Sigmoid colon (tissue), 7 donors: ENCODE results near the gene MRC1. TPM values are rescaled to one million over a fixed set of nuclear protein-coding genes. Genes with fewer than 3 reads are reported as not detected.
"Not testable (repeated sequence)": the region's sequence is repeated elsewhere in the genome, so short reads cannot be mapped to it uniquely, and the experiment has no call there.

Source experiments
- DNase-seq: peaks from one replicate; pipeline ENCODE4 v3.0.0-alpha.2; 2019
- H3K27ac ChIP-seq, 4 donors: fragments of 200-600 bp; sonication (generic); one replicate each; pipeline ENCODE4 v1.5.1; 2016 to 2019; ENCODE audit warnings: mild to moderate bottlenecking in 1 of 4
- H3K27me3 ChIP-seq, 3 donors: fragments of 200-600 bp; sonication (generic); one replicate each; pipeline ENCODE4 v1.5.1; 2019; ENCODE audit warnings: mild to moderate bottlenecking in 1 of 3
- H3K36me3 ChIP-seq, 4 donors: fragments of 200-600 bp; sonication (generic); one replicate each; pipeline ENCODE4 v1.5.1; 2016 to 2019
- H3K4me1 ChIP-seq, 4 donors: fragments of 200-600 bp; sonication (generic); one replicate each; pipeline ENCODE4 v1.5.1; 2017 to 2019
- H3K4me3 ChIP-seq, 4 donors: fragments of 200-600 bp; sonication (generic); one replicate each; pipeline ENCODE4 v1.5.1; 2017 to 2019; ENCODE audit warnings: mild to moderate bottlenecking in 2 of 4, moderate library complexity in 1 of 4
- H3K9me3 ChIP-seq, 4 donors: fragments of 200-600 bp in 3 of 4; sonication (generic) in 3 of 4; one replicate each; pipeline versions ENCODE4 v1.5.1 to v1.6.1; 2013 to 2019
- CTCF ChIP-seq, 4 experiments: fragments of 450-650 bp in 3 of 4; fragments of 200-600 bp in 1 of 4; IDR thresholded peaks; one replicate each; pipeline ENCODE4 v1.5.1; 2016 to 2019; ENCODE audit warnings: antibody characterized with exemption in 4 of 4, mild to moderate bottlenecking in 3 of 4, moderate library complexity in 2 of 4
- EP300 ChIP-seq, 4 donors: sonication (generic); formaldehyde crosslinking; IDR thresholded peaks; one replicate each; pipeline ENCODE4 v1.6.1; 2017; ENCODE audit warnings: antibody characterized with exemption in 4 of 4
- POLR2A ChIP-seq, 2 donors: fragments of 450-650 bp; IDR thresholded peaks; one replicate each; pipeline ENCODE4 v1.6.1; 2016; ENCODE audit warnings: antibody characterized with exemption in 2 of 2, mild to moderate bottlenecking in 2 of 2, moderate library complexity in 2 of 2
- POLR2AphosphoS5 ChIP-seq, 4 donors: sonication (generic); formaldehyde crosslinking; IDR thresholded peaks; one replicate each; pipeline ENCODE4 v1.6.1; 2017; ENCODE audit warnings: antibody characterized with exemption in 4 of 4
- WGBS, 2 donors: extraction: QIAGEN DNeasy Blood & Tissue Kit; methylation state at CpG; one replicate each; pipeline ENCODE4 v1.1.7; 2013; 5-methylcytosine and 5-hydroxymethylcytosine counted together
- intact Hi-C: fragments of 100-400 bp; cut with DNase I; formaldehyde crosslinking; loops from one replicate; pipeline ENCODE4 v1.15.1; 2023
- polyA plus RNA-seq, 3 donors: library from polyadenylated mRNA; stranded (reverse); fragments of 200-250 nt; gene quantifications; one replicate each; pipeline ENCODE4 v1.2.3, GENCODE V29; 2013
- total RNA-seq, 4 donors: library from RNA; depleted of rRNA; stranded (reverse); fragments of >200 nt; gene quantifications; one replicate each; pipeline ENCODE4 v1.1.0, GENCODE V29; 2016
- donor health status: healthy with polysubstance abuse.
- donor health status: Bipolar disorder and iron deficiency.
- donor health status: healthy.

MRC1 gene
- total and polyA plus RNA-seq, 7 donors, result 5.4 to 71.7 (median 28.0) TPM

- no peaks in the 10 kb centered on the region for H3K9me3 ChIP-seq
- TF ChIP-seq EP300 (IDR thresholded peaks at IDR 0.05), result no peak
- no peak for TF ChIP-seq POLR2AphosphoS5 (IDR thresholded peaks at IDR 0.05)
- no peak for TF ChIP-seq POLR2A (IDR thresholded peaks at IDR 0.05)
- TF ChIP-seq CTCF (IDR thresholded peaks at IDR 0.05), result no peak
- no peaks in the 10 kb centered on the region for H3K27me3 ChIP-seq
- intact Hi-C loops, result no loop called here
- no peak overlapping the region for H3K27ac ChIP-seq
- no peaks in the 10 kb centered on the region for H3K4me1 ChIP-seq
- H3K4me3 ChIP-seq, result no peak overlapping the region
- no peaks in the 10 kb centered on the region for H3K36me3 ChIP-seq
- DNase-seq, result no peak
- 46 to 63% methylated on average over 3 of the region's 3 CpGs for WGBS, 2 donors
These were observed 134.0 kb downstream of the MRC1 start for GRCh38 chr10:17943033-17943745.

GRCh38 chr10:17950269-17950668 is 141.1 kb downstream of the MRC1 start:
- WGBS, 2 donors, result 79 to 82% methylated on average over 7 of the region's 7 CpGs

GRCh38 chr10:17950726-17951125 is 141.6 kb downstream of the MRC1 start:
- no peak overlapping the region for H3K27ac ChIP-seq
- intact Hi-C loops, result no loop called here
- TF ChIP-seq CTCF (IDR thresholded peaks at IDR 0.05), result no peak
- TF ChIP-seq EP300 (IDR thresholded peaks at IDR 0.05), result no peak
- TF ChIP-seq POLR2AphosphoS5 (IDR thresholded peaks at IDR 0.05), result no peak
- no peak for TF ChIP-seq POLR2A (IDR thresholded peaks at IDR 0.05)

More at GRCh38 chr10:17950269-17950668, 141.1 kb downstream of the MRC1 start:
- H3K36me3 ChIP-seq, H3K27me3 ChIP-seq, H3K27ac ChIP-seq, H3K4me1 ChIP-seq, H3K9me3 ChIP-seq, DNase-seq, H3K4me3 ChIP-seq, intact Hi-C loops: not testable (repeated sequence)

GRCh38 chr10:17951868-17952371 is 142.8 kb downstream of the MRC1 start, which contains the start of gene SLC39A12:
Gene SLC39A12 (plus strand): TSS chr10:17951918. CDS start chr10:17953277, 1,359 bp downstream.
- no peaks in the 10 kb centered on the region for H3K9me3 ChIP-seq
- WGBS, 2 donors, result 42 to 53% methylated on average over 3 of the region's 3 CpGs
- DNase-seq, result no peak
- H3K27me3 ChIP-seq, result no peaks in the 10 kb centered on the region
- intact Hi-C loops, result no loop called here
- H3K27ac ChIP-seq, result no peak within 1 kb of the TSS
- H3K36me3 ChIP-seq, result no peaks in the 10 kb centered on the region
- TF ChIP-seq CTCF (IDR thresholded peaks at IDR 0.05) (no peak), POLR2A (IDR thresholded peaks at IDR 0.05) (no peak), EP300 (IDR thresholded peaks at IDR 0.05) (no peak), POLR2AphosphoS5 (IDR thresholded peaks at IDR 0.05) (no peak)
- no peaks in the 10 kb centered on the region for H3K4me1 ChIP-seq
- no peak within 1 kb of the TSS for H3K4me3 ChIP-seq

More at GRCh38 chr10:17950726-17951125, 141.6 kb downstream of the MRC1 start:
- H3K4me1 ChIP-seq, result no peaks in the 10 kb centered on the region
- H3K36me3 ChIP-seq, result no peaks in the 10 kb centered on the region
- no peak for DNase-seq
- 95 to 96% methylated on average over 22 of the region's 22 CpGs for WGBS, 2 donors
- no peaks in the 10 kb centered on the region for H3K9me3 ChIP-seq
- H3K27me3 ChIP-seq, result no peaks in the 10 kb centered on the region
- no peak overlapping the region for H3K4me3 ChIP-seq

GRCh38 chr10:17954372-17954771 is 145.2 kb downstream of the MRC1 start:
- intact Hi-C loops, result not testable (repeated sequence)

More at GRCh38 chr10:17954372-17954771, 145.2 kb downstream of the MRC1 start:
- H3K9me3 ChIP-seq, H3K4me1 ChIP-seq, H3K27me3 ChIP-seq, DNase-seq, H3K27ac ChIP-seq, H3K4me3 ChIP-seq, H3K36me3 ChIP-seq: not testable (repeated sequence)
- 89 to 91% methylated on average over 10 of the region's 10 CpGs for WGBS, 2 donors
